ENCODE data around the gene CDO1.
"Not testable (repeated sequence)": the region's sequence is repeated elsewhere in the genome, so short reads cannot be mapped to it uniquely, and the experiment has no call there.

CDO1 gene

DNA sequence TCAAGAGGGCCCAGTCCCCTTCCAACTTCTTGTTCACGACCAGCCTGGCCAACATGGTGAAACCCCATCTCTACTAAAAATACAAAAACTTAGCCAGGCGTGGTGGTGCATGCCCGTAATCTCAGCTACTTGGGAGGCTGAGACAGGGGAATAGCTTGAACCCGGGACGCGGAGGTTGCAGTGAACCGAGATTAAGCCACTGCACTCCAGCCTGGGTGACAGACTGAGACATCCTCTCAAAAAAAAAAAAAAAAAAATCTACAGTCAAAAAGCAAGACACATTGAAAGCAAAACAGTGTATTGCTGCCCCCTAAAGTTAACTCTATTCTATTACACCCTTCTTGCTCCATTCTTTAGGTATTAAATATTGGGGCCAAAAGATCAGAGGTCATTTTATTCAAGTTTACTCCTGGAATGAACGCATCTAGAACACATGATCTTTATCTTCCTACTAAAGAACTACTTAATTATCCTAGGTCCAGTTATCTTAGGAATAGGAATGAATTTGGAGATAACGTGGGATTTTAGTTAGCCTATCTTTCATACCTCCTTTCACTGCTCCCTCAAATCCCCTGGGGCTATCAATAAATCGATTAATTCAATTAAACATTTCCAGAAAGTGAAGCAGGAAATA is 22.5 kb upstream of the CDO1 start:
- peak; percentile 76 for DNase-seq
- in situ Hi-C loops (cut with MboI; ENCODE audit: low pct_unique_long_range_greater_than_20kb, low sequenced_read_pairs): loop anchor here (25.0 kb wide), 1 partner anchor 527 kb away; no protein-coding TSS in a partner anchor

DNA sequence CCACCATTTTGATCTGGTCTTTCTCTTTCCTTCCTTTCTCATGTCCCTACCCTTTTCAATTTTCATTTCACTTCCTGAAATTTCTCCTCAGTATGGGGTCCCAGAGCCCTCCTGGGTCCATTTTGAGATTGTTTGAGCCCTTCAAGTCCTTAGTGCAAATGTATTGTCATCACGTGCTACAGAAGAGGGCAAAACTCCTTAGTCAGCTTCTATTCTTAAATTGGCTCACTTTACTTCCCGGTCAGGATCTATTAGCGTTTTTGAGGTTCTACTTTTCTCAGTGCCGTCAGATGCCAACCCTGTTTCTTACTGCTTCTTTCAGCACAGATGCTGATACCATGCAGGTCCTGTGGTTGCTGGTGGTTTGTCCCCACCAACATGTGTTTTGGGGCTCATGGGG is 19.0 kb upstream of the CDO1 start:
- in situ Hi-C loops (cut with MboI; ENCODE audit: low pct_unique_long_range_greater_than_20kb, low sequenced_read_pairs): loop anchor here (25.0 kb wide), 1 partner anchor 523 kb away; no protein-coding TSS in a partner anchor
- no peak for DNase-seq

DNA sequence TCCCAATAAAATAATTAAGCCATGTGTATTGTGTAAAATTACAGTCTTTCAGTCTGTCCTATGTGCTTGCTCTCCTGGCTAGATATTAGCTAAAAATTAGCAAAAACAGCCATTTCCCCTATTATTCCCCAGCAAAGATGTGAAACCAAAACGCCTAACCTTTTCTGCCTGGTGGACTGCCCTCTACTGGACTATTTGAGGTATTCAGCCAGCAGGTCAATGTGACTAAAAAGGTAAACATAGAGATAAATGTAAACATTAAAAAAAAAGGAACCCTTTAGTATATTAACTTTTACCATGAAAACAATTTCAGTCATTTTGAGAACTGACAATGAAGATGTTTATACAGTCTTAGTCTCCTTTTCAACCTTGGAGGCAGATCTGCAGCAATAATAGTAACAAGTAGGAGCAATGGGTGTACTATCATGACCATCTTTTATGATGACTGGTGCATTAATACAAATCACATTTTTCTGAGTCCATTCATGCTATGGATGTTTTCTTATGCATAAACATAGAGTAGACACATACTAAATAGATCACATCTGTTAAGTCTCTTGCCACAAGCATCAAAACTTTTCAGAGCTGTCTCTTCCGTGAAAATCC is 14.8 kb upstream of the CDO1 start:
- peak; percentile 56 for DNase-seq
- in situ Hi-C loops (cut with MboI; ENCODE audit: low pct_unique_long_range_greater_than_20kb, low sequenced_read_pairs): loop anchor here (25.0 kb wide), 1 partner anchor 519 kb away; no protein-coding TSS in a partner anchor

DNA sequence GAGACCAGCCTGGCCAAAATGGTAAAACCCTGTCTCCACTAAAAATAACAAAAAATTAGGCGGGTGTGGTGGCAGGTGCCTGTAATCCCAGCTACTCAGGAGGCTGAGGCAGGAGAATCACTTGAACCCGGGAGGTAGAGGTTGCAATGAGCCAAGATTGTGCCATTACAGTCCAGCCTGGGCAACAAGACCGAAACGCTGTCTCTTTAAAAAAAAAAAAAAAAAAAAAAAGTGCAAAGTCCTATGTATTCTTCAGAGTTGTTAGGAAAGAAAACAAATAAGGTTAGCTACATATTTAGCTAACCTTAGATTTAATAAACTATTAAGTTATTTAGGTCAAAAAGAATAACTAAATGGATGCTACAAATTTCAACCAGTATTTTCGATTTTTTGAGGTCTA is 13.5 kb upstream of the CDO1 start:
- in situ Hi-C loops (cut with MboI; ENCODE audit: low pct_unique_long_range_greater_than_20kb, low sequenced_read_pairs): loop anchor here (25.0 kb wide), 1 partner anchor 518 kb away; no protein-coding TSS in a partner anchor
- DNase-seq: no peak

DNA sequence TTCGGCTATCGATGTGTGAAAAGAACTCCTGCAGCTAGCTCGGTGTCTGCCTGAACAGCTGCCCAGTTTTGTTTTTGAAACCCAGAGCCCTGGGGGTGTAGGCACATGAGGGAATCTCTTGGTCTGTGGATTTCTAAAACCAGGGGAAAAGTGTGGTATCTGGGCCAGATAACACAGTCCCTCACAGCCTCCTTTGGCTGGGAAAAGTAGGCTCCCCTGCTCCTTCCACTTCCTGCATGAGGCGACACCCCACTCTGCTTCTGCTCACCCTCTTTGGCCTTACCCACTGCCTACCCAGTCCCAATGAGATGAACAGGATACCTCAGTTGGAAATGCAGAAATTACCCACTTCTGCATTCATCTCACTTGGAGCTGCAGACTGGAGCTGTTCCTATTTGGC is 9.5 kb upstream of the CDO1 start:
- DNase-seq: no peak
- in situ Hi-C loops (cut with MboI; ENCODE audit: low pct_unique_long_range_greater_than_20kb, low sequenced_read_pairs): loop anchor here (25.0 kb wide), 1 partner anchor 514 kb away; no protein-coding TSS in a partner anchor

DNA sequence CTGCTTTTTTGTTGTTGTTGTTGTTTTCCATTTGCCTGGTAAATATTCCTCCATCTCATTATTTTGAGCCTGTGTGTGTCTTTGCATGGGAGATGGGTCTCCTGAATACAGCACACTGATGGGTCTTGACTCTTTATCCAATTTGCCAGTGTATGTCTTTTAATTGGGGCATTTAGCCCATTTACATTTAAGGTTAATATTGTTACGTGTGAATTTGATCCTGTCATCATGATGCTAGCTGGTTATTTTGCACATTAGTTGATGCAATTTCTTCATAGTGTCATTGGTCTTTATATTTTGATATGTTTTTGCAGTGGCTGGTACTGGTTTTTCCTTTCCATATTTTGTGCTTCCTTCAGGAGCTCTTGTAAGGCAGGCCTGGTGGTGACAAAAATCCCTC is 8.5 kb upstream of the CDO1 start:
- not testable (repeated sequence) for DNase-seq
- in situ Hi-C loops (cut with MboI; ENCODE audit: low pct_unique_long_range_greater_than_20kb, low sequenced_read_pairs): loop anchor here (25.0 kb wide), 1 partner anchor 513 kb away; no protein-coding TSS in a partner anchor

DNA sequence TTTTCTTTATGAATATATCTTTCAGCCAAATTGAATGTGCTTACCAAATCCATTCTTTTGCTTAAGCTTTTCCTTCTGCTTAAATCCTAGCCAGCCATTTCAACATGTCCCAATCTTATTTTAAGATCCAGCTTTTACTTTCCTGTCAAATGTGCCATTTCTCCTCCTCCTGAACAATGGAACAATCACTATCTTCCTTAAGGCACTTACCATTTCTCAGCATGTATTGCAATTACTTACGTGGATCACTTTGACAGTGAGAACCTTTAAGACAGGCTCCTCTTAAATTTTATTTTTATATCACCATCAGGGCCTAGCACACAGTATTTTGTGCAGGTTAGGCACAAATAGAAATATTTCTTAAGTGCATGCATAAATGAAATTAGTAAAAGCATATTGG is 4.4 kb upstream of the CDO1 start:
- DNase-seq: no peak
- in situ Hi-C loops (cut with MboI; ENCODE audit: low pct_unique_long_range_greater_than_20kb, low sequenced_read_pairs): no loop called here

DNA sequence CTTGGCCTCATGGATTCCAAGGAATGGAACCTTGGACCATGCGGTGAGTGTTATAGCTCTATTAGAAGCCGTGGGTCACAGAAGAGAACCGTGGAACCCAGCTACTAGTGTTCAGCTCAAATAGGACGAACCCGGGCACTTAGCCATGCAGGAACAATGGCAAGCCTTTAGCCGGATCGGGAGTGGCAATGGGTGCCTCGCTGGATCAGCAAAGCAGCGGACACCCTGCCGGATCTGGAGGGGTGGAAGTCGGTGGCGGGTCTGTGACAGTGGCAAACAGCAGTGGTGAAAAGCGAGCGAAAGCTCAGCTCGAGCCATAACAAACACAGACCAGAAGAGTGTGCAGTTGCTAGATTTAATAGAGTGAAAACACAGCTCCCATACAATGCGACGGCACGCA is 2.4 kb upstream of the CDO1 start:
- DNase-seq: no peak
- in situ Hi-C loops (cut with MboI; ENCODE audit: low pct_unique_long_range_greater_than_20kb, low sequenced_read_pairs): no loop called here

DNA sequence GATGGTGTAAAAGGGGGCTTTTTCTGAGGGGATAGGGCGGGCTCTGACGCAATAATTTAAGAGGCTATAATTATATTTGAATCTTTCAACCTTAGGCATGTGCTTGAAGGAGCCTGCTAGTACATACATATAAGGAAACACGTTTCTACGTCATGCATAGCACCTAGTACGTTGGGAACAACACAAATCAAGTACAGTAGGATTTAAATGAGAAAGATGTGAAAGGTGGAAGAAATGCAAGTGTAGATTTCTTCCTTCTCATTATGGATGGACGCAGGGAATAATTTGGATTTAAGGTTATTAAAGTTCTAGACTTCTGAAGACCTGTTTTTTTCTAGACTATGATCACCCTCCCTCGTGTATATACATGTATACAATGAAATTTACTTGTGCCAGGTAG is 927 bp upstream of the CDO1 start:
- in situ Hi-C loops (cut with MboI; ENCODE audit: low pct_unique_long_range_greater_than_20kb, low sequenced_read_pairs): no loop called here
- DNase-seq: no peak

DNA sequence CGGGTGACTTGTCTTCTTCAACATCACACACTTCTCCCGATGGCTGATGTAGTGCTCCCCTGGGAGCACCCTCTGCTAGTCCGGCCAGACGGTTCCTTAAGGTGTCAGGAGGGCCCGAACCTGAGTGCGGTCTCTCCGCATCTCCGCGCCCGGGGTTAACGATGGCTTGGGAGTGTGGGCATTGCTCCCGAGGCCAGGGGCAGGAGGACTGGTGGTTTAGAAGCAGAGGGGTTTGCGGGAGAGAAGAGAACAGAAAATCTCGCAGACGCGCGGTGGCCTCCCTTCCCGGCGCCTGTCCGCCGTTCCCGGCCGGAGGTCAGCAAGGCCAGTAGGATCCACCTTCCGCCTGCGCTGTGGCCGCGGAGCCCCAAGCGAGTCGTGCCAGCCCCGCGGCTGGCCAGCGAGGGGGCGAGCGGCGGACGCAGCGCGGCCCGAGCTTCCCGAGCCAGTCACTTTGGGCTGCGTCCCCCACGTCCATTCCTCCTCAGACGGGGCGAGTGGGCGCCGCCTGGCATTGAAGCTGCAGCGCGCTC is 700 bp downstream of the CDO1 start:
- peak; percentile 63 for DNase-seq
- in situ Hi-C loops (cut with MboI; ENCODE audit: low pct_unique_long_range_greater_than_20kb, low sequenced_read_pairs): no loop called here

DNA sequence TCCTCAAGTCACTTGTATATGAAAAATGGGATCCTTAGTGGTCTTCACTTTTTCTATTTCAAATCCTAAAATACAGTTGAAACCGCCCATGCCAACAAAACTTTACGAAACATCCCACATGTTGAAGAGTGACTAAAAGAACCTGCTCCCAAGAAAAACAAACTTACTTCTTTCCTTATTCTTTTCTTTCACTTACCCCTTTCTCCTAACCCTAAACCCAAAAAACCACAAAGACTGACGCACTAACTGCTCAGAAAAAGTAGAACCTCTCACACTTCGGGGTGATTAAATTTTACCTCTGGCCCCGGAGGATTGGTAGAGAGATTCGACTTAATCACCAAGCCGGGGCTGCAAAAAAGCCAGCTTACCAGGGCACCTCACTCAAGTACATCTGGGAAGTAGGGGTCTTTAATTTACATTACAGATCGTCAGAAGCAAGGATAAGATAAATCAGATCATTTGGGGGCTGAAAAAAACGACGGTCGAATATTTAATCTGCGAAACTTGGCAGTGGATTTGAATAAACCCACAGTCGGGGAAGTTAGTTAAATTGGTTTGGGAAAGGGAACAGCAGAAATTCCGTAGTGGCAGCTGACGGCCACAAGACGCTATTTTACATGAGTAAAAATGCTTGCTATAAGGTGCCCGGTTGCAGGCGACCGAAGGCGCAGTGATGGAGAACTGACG is 1.3 kb downstream of the CDO1 start:
- no peak for DNase-seq
- in situ Hi-C loops (cut with MboI; ENCODE audit: low pct_unique_long_range_greater_than_20kb, low sequenced_read_pairs): no loop called here

DNA sequence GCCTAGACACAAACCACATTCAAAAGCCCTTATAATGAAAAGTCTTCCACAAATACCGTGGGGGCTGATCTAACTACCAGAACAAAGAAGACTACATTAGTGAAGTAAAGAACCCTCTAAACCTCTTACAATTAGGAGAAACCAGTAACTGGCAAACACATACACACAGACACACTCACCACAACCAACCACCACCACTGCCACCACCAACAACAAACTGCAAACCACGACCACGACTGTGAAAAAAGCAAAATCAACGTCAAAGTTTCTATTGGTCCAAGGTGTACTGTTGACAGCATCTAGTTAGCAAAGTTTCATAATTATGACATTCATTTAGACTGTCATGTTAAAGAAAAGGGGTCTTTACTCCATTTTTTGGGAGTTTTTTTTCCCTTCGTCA is 2.7 kb downstream of the CDO1 start:
- in situ Hi-C loops (cut with MboI; ENCODE audit: low pct_unique_long_range_greater_than_20kb, low sequenced_read_pairs): no loop called here
- no peak for DNase-seq

DNA sequence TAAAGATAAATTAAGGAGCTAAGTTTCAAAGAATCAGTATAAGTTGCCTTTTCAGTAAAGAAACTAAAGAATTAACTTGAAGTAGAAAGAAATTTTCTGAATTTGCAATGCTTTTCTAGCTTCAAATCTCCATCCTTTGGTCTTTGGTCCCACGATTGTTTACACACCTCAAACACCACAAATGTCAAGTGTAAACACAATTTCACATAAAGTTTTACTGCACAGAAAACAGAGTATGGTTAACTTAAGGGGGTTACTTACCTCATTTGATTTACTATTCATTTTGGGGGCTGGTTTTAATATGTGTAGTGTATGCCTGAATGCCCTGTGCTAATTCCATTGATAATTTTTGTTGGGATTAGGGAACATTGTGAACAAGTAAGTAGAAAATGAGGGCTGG is 4.1 kb downstream of the CDO1 start:
- DNase-seq: no peak
- in situ Hi-C loops (cut with MboI; ENCODE audit: low pct_unique_long_range_greater_than_20kb, low sequenced_read_pairs): no loop called here

DNA sequence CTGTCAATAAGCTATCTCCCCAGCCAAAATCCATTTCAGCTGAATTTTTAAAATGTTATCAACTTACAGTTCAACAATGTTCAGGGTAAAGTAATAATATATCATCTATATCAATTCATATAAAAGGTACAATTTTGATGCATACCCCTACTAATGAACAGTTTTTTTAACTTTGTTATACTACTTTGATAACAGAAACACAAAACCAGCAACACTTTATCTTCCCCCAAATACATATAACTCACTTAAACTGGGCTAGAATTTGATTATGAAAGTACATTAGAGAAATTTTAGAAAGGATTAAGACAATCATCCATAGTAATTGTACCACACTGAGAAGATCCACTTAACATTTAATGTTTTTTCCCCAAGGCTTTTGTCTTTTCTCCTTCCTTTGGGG is 5.1 kb downstream of the CDO1 start:
- no peak for DNase-seq
- in situ Hi-C loops (cut with MboI; ENCODE audit: low pct_unique_long_range_greater_than_20kb, low sequenced_read_pairs): no loop called here

DNA sequence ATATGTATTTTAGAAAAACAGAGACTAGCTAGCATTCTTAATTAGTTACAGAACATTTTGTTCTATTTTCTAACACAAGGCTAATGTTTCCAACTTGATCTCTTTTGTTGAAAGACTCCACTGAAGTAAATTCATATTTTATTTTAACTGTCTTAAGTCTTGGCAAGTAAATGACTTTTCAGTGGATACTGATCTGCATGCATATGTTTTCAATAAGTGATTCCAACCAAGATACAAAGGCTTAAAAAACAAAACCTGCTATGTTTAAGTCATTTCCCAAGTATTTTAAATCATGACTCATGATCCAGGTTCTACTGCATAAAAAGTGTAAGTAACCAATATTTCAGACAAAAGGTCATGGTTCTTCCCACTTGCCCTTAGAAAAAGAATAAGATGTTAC is 5.7 kb downstream of the CDO1 start:
- no peak for DNase-seq
- in situ Hi-C loops (cut with MboI; ENCODE audit: low pct_unique_long_range_greater_than_20kb, low sequenced_read_pairs): no loop called here

DNA sequence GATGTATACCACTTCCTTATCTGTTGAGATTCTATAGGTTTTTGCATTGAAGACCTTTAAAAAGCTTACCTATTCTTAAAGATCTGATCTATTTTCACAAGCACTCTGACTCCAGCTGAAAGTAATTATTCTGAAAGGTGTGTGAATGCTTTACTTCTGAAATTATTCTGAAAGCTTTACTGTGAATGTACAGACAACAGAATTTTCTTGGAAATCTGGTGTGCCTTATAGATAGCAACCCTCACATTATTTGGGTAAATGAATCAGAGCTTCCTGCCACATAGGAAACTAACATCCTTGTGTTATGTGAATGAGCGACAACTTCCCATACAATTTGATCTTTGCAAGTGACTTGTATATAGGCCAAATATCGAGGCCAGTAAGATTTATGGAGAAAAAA is 6.5 kb downstream of the CDO1 start:
- in situ Hi-C loops (cut with MboI; ENCODE audit: low pct_unique_long_range_greater_than_20kb, low sequenced_read_pairs): no loop called here
- no peak for DNase-seq

DNA sequence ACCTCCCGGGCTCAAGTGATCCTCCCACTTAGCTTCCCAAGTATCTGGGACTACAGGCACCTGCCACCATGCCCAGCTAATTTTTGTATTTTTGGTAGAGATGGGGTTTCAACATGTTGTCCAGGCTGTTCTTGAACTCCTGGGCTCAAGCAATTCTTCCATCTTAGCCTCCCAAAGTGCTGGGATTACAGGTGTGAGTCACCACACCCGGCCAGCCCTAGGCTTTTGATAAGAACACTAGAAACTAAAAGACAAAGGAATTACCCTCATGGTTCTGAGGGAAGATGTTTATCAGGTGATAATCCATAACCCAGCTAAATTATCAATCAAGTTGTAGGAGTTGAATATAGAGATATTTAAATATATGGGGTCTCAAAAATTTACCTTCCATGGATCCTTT is 8.4 kb downstream of the CDO1 start:
- DNase-seq; in situ Hi-C loops (cut with MboI; ENCODE audit: low pct_unique_long_range_greater_than_20kb, low sequenced_read_pairs): not testable (repeated sequence)

DNA sequence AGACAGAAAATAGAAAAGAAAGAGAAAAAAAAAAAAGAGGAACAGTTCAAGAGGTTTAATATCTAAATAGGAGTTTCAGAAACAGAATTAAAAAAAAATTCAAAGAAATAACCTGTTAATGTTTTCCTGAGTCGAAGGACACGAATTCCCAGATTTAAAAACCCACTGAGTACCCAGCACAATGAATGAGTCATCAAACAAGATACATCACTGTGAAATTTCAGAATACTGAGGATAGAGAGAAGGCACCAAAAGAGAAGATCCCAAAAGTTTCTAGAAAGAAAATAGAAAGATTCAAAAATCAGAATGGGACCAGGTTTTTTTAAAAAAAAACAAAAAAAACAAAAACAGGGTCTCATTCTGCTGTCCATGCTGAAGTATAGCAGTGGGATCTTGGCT is 8.8 kb downstream of the CDO1 start:
- no peak for DNase-seq
- in situ Hi-C loops (cut with MboI; ENCODE audit: low pct_unique_long_range_greater_than_20kb, low sequenced_read_pairs): no loop called here

DNA sequence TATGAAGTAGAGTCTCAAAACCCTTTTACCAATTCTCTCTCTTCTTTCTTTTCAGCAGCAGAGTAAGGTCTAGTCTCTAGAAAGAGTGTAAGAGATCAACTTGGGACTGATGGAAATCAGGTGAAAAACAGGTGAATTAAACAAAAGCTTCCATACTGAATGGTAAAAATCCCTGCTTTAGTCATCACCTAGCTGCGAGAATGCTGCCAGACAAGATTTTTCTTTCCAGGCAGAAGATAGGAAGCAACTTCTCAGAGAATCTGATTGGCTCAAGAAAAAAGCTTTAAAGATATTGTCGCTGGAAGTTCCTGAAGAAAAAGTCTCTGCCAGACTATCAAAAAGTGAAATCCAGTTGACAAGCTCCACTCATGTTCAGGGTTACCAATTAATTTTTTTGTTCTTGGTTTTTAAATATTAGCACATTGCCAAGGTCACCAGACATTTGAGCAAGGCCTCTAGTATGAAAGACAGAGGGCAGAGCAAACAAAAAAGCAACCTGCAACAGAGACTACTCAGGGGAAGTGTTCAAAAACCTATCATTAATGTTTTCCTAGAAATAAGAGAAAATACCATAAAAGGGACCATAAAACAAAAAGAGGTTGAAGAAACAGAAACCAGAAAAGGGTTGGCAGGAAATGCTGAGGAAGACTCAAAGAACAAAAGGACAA is 9.3 kb downstream of the CDO1 start:
- in situ Hi-C loops (cut with MboI; ENCODE audit: low pct_unique_long_range_greater_than_20kb, low sequenced_read_pairs): no loop called here
- DNase-seq: no peak

DNA sequence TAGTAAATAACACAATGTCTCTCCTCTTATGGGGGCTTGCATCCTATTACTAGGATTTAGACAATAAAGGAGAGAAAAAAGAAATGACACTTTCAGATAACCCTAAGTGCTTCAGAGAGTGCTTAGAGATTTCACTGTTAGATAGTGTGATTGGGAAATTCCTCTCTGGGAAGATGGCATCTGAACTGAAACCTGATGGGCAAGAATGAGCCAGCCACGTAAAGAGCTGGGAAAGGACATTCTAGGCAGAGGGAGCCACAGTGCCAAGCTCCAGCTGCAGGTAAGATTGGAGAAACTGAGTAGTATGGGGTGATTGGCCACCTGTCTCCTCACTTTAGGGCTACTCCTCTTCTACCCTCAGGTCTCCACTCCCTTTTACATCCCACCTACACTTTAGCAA is 14.5 kb downstream of the CDO1 start:
- no peak for DNase-seq
- in situ Hi-C loops (cut with MboI; ENCODE audit: low pct_unique_long_range_greater_than_20kb, low sequenced_read_pairs): no loop called here
